Sigmoid colon (tissue), 4 donors: ENCODE measurements around the gene TSPAN9.

Source experiments
- CTCF ChIP-seq, 4 experiments: fragments of 450-650 bp in 3 of 4; fragments of 200-600 bp in 1 of 4; IDR thresholded peaks; one replicate each; pipeline ENCODE4 v1.5.1; 2016 to 2019; ENCODE audit warnings: antibody characterized with exemption in 4 of 4, mild to moderate bottlenecking in 3 of 4, moderate library complexity in 2 of 4
- EP300 ChIP-seq, 4 donors: sonication (generic); formaldehyde crosslinking; IDR thresholded peaks; one replicate each; pipeline ENCODE4 v1.6.1; 2017; ENCODE audit warnings: antibody characterized with exemption in 4 of 4
- POLR2A ChIP-seq, 2 donors: fragments of 450-650 bp; IDR thresholded peaks; one replicate each; pipeline ENCODE4 v1.6.1; 2016; ENCODE audit warnings: antibody characterized with exemption in 2 of 2, mild to moderate bottlenecking in 2 of 2, moderate library complexity in 2 of 2
- POLR2AphosphoS5 ChIP-seq, 4 donors: sonication (generic); formaldehyde crosslinking; IDR thresholded peaks; one replicate each; pipeline ENCODE4 v1.6.1; 2017; ENCODE audit warnings: antibody characterized with exemption in 4 of 4

- TF ChIP-seq POLR2A (IDR thresholded peaks at IDR 0.05) (no peak), CTCF (IDR thresholded peaks at IDR 0.05) (no peak), POLR2AphosphoS5 (IDR thresholded peaks at IDR 0.05) (no peak), EP300 (IDR thresholded peaks at IDR 0.05) (no peak)
Observed at GRCh38 chr12:3097186-3097804, 20.1 kb downstream of the TSPAN9 start.
